Ishikawa (cell line): Measurements from ENCODE around the gene VN1R4.
"Not testable (repeated sequence)": the region's sequence is repeated elsewhere in the genome, so short reads cannot be mapped to it uniquely, and the experiment has no call there.

Experiments used
- CEBPB ChIP-seq: IDR thresholded peaks from 2 replicates; pipeline ENCODE4 v1.6.1; 2012
- CREB1 ChIP-seq: IDR thresholded peaks from 2 replicates; pipeline ENCODE4 v1.6.1; 2012; ENCODE audit warnings: low read depth
- EGR1 ChIP-seq: IDR thresholded peaks from 2 replicates; pipeline ENCODE4 v1.6.1; 2012
- EP300 ChIP-seq: IDR thresholded peaks from 2 replicates; pipeline ENCODE4 v1.6.1; 2012; ENCODE audit warnings: borderline replicate concordance
- FOXM1 ChIP-seq: IDR thresholded peaks from 2 replicates; pipeline ENCODE4 v1.6.1; 2012; ENCODE audit warnings: low read depth, borderline replicate concordance
- NFIC ChIP-seq: IDR thresholded peaks from 2 replicates; pipeline ENCODE4 v1.6.1; 2012
- RAD21 ChIP-seq: IDR thresholded peaks from 2 replicates; pipeline ENCODE4 v1.6.1; 2012; ENCODE audit warnings: low read depth
- TAF1 ChIP-seq: IDR thresholded peaks from 2 replicates; pipeline ENCODE4 v1.6.1; 2012; ENCODE audit warnings: low read depth, mild to moderate bottlenecking
- TCF12 ChIP-seq: IDR thresholded peaks from 2 replicates; pipeline ENCODE4 v1.6.1; 2012; ENCODE audit warnings: low read depth
- TEAD4 ChIP-seq: IDR thresholded peaks from 2 replicates; pipeline ENCODE4 v1.6.1; 2012
- YY1 ChIP-seq: IDR thresholded peaks from 2 replicates; pipeline ENCODE4 v1.6.1; 2012; ENCODE audit warnings: low read depth
- ZBTB7A ChIP-seq: IDR thresholded peaks from 2 replicates; pipeline ENCODE4 v1.6.1; 2012; ENCODE audit warnings: low read depth
- TF ChIP-seq, protein P1 (sequence below): IDR thresholded peaks from 2 replicates; pipeline ENCODE4 v1.6.1; 2012
- TF ChIP-seq, protein P2 (sequence below): IDR thresholded peaks from 2 replicates; pipeline ENCODE4 v1.6.1; 2012
- TF ChIP-seq, protein P3 (sequence below): IDR thresholded peaks from 2 replicates; pipeline ENCODE4 v1.6.1; 2012; ENCODE audit warnings: low read depth, mild to moderate bottlenecking

Gene VN1R4

GRCh38 chr19:53267623-53268022 lies at the start of gene VN1R4:
Gene VN1R4 (minus strand): TSS chr19:53267723. CDS start chr19:53267665, 58 bp downstream.
- not testable (repeated sequence) for TF ChIP-seq CREB1, TEAD4, YY1

GRCh38 chr19:53311897-53312296 lies 44.4 kb upstream of the VN1R4 start:
- no peak for TF ChIP-seq YY1
- TF ChIP-seq, protein P1, sequence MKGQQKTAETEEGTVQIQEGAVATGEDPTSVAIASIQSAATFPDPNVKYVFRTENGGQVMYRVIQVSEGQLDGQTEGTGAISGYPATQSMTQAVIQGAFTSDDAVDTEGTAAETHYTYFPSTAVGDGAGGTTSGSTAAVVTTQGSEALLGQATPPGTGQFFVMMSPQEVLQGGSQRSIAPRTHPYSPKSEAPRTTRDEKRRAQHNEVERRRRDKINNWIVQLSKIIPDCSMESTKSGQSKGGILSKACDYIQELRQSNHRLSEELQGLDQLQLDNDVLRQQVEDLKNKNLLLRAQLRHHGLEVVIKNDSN, result no peak
- no peak for TF ChIP-seq TEAD4
- no peak for TF ChIP-seq ZBTB7A
- TF ChIP-seq, protein P2, sequence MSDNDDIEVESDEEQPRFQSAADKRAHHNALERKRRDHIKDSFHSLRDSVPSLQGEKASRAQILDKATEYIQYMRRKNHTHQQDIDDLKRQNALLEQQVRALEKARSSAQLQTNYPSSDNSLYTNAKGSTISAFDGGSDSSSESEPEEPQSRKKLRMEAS, result no peak
- TF ChIP-seq, protein P3, sequence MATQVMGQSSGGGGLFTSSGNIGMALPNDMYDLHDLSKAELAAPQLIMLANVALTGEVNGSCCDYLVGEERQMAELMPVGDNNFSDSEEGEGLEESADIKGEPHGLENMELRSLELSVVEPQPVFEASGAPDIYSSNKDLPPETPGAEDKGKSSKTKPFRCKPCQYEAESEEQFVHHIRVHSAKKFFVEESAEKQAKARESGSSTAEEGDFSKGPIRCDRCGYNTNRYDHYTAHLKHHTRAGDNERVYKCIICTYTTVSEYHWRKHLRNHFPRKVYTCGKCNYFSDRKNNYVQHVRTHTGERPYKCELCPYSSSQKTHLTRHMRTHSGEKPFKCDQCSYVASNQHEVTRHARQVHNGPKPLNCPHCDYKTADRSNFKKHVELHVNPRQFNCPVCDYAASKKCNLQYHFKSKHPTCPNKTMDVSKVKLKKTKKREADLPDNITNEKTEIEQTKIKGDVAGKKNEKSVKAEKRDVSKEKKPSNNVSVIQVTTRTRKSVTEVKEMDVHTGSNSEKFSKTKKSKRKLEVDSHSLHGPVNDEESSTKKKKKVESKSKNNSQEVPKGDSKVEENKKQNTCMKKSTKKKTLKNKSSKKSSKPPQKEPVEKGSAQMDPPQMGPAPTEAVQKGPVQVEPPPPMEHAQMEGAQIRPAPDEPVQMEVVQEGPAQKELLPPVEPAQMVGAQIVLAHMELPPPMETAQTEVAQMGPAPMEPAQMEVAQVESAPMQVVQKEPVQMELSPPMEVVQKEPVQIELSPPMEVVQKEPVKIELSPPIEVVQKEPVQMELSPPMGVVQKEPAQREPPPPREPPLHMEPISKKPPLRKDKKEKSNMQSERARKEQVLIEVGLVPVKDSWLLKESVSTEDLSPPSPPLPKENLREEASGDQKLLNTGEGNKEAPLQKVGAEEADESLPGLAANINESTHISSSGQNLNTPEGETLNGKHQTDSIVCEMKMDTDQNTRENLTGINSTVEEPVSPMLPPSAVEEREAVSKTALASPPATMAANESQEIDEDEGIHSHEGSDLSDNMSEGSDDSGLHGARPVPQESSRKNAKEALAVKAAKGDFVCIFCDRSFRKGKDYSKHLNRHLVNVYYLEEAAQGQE, result no peak
- TF ChIP-seq TCF12, result no peak
- no peak for TF ChIP-seq EGR1
- no peak for TF ChIP-seq NFIC
- TF ChIP-seq FOXM1, result no peak
- TF ChIP-seq TAF1, result no peak

- no peak for TF ChIP-seq ZBTB7A
- TF ChIP-seq TCF12, result no peak
- TF ChIP-seq TAF1, result no peak
- TF ChIP-seq YY1, result no peak
- TF ChIP-seq CEBPB, result no peak
- TF ChIP-seq FOXM1, result no peak
- TF ChIP-seq, protein P1, result no peak
- no peak for TF ChIP-seq NFIC
- no peak for TF ChIP-seq TEAD4
- no peak for TF ChIP-seq EP300
- TF ChIP-seq EGR1, result no peak
- TF ChIP-seq, protein P2, result no peak
- TF ChIP-seq, protein P3, result no peak
- no peak for TF ChIP-seq CREB1
- TF ChIP-seq RAD21, result no peak
Observed at GRCh38 chr19:53311044-53311443, 43.5 kb upstream of the VN1R4 start.

DNA sequence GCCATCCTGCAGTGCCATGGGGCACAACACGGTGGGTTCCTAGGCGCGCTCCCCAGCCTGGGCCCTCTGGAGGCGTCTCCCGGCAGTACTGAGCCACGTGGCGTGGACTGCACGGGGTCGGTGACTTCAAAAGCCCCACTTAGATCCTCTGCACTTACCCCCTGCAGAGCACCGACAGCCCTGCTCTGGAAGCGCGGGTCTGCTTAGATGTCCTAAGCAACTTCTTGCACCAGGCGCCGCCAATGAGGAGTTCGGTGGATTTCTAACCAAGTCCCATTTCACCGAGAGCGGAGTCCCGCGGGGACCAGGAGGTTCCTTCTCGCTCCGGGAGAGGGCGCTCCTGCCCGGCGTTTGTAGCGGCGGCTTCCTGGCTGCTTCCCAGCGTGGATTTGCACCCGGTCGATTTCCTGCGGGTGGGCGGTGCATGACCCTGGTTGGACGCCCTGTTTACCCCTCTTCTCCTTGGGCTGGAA lies 40.9 kb upstream of the VN1R4 start:
- peak; percentile 32; the same call in 1 of the 2 replicates for TF ChIP-seq RAD21
- no peak for TF ChIP-seq EGR1
- TF ChIP-seq CEBPB, result no peak
- TF ChIP-seq EP300, result no peak

DNA sequence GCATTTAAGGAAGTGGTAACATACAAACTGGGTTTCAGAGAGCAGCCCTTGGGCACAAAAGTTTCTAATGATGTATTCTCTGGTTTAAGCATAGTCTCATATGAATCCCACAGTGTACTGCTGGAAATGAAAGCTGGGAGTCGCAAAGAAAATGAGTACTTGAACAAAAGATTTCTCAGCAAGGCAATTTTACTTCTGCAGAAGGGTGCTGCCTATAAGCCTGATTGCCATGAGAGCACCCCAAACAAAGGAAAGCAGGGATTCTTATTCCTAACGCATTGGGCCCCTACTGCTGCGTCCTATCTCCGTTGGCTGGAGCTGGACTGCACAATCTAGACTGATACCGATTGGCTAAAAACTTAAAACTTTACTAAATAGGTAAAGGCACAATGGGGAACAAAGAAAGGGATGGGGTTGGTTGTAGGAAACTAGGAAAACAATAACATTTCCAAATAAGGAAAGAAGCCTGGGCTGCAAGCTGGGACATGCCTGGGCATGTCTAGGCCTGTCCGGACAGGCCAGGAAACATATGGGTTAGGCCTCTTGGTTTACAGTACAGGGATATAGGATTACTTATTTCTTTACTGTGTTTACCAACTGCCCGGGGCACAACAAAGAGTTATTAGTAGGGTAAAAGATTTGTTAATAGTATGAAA lies 27.4 kb upstream of the VN1R4 start:
- TF ChIP-seq TCF12 (0 out of 2 replicates have a peak, but pooled peaks have one; percentile 16), RAD21 (no peak)

DNA sequence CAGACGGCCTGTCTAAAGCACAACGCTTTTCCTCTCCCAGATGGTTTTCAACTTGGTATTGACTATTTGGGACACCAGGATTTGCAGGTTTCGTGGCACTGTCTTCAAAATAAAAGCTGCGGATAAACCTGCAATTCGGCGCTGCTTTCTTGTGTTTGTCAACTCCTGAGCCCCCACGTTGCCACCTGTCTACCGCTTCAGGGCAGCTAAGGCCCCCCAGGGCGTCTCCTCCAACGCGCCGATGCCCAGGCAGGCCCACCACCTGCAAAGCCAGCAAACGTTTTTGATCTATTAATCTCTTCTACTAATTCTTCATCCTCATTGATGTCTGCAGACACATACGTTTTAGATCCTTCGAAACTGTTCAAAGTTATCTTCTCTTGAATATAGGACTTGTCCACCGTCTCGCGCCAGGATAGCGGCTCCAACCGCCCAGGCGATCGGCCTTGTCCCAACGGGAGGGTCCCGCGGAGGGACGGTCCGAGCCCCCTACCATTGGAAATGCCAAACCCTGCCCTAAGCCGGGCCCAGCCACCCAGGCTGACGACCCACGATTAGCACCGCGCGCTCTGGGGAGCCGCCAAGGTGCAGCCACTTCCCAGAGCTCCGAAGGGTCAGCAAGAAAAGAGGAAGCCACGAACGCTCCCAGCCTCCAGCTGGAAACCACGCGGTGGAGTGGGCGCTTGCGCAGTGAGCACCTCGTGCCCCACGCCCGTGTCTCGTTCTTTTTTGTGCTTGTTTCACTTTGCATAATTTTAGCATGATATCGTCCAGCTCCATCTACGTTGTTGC lies 23.4 kb upstream of the VN1R4 start:
- no peak for TF ChIP-seq FOXM1

GRCh38 chr19:53285087-53285486 lies 17.6 kb upstream of the VN1R4 start:
- no peak for TF ChIP-seq TCF12
- TF ChIP-seq, protein P3, result no peak
